Stimulated activated CD8-positive, alpha-beta memory T cell treated with anti-CD3 and anti-CD28 coated beads, Interleukin-15, amount 100 ng/mL, for 24 hours (primary cell): Measurements from ENCODE around the gene BCKDHB.
"Not testable (repeated sequence)": the region's sequence is repeated elsewhere in the genome, so short reads cannot be mapped to it uniquely, and the experiment has no call there.

Source experiments
- DNase-seq: peaks from one replicate; pipeline ENCODE4 v3.0.0-alpha.2; 2020; ENCODE audit warnings: low read depth

Gene BCKDHB

DNA sequence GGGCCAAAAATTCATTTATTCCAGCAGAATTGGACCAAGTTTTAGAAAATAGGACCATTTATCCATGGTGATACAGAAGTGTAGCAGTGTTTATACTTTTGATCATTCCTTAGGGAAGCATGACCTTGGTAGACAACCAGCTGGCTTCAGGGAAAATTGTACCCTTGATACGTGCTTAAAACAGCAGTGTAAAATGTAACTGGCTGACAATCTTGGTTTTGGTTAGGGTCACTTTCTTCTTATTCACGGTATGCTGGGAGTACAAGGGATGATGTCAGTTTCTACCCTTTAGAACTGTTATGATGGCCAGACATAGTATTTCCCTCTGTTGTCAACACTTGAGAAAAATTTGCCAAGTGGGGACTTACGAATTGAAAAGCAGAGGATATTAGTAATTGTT is 157.1 kb downstream of the BCKDHB start:
- no peak for DNase-seq

- DNase-seq: no peak
These were observed 162.6 kb downstream of the BCKDHB start for GRCh38 chr6:80268865-80269730.

GRCh38 chr6:80271074-80271473 is 164.6 kb downstream of the BCKDHB start:
- no peak for DNase-seq

DNA sequence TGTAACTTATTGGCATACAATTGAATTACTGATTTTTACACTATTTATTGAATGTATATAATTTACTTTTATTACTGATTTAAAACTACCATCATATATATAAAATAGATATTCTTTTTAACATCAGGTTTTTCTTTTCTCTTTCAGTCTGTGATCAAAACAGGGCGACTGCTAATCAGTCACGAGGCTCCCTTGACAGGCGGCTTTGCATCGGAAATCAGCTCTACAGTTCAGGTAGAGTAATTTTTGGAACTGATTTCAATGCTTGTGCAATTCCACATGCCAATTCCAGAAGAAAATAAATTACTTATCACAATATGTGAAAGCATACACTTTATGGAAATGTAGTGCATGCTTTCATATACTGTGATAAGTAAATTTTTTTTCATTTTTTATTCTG is 166.5 kb downstream of the BCKDHB start:
- DNase-seq: no peak

DNA sequence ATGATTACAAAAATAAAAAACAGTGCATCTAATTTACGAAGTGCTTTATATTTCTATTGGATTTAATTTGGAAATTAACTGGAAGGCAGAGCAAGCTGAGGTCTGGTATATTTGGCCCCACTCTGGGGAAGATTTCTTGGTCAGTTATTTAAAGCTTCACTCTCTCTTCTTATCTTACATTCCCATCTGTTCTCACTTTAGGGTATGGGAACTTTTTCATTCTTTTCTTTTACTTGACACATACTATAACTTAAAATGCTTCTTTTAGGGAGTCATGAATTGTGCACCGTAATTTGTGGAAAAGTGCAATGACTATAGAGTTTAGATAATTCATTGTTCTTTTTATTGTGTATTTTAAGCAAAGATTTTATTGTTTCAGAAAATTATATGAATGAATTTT is 170.4 kb downstream of the BCKDHB start:
- no peak for DNase-seq

GRCh38 chr6:80277501-80277900 is 171.0 kb downstream of the BCKDHB start:
- no peak for DNase-seq

DNA sequence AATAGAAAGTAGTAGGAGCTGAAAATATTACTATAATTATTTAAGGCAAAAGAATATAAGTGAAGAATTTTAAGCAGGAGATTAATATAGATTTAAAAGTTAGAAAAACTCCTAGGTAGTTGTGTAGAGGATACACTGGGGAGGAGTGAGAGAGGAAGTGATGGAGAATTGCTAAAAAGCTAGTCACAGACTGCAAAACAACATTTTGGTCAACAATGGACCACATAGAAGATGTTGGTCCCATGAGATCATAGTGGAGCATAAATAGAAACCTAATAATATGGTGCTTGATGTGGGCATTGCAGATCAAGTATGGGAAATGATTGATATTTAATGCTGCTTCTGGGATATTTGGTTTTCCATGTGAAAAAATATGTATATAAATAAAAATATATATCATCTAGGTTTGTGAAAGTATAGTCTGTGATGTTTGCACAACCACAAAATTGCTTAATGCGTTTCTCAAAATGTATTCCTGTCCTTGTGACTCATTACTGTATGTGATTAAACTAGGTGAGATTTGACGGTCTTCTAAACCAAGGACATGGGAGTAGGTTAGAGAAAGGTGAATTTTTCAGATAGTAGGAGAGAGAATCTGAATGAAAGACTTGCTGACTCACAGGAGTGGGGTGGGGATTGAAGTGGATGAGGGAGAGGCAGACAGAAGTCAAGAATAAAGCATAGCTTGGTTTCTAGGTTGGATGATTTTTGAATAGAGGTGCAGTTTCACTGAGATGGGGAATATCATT is 174.0 kb downstream of the BCKDHB start:
- DNase-seq: no peak

- no peak for DNase-seq
These were observed 176.6 kb downstream of the BCKDHB start for GRCh38 chr6:80282913-80283554.

- DNase-seq: no peak
These were observed 180.6 kb downstream of the BCKDHB start for GRCh38 chr6:80287112-80287511.

GRCh38 chr6:80287607-80288006 is 181.1 kb downstream of the BCKDHB start:
- DNase-seq: no peak

- DNase-seq: no peak
These were observed 183.3 kb downstream of the BCKDHB start for GRCh38 chr6:80289727-80290126.

GRCh38 chr6:80294531-80294930 is 188.1 kb downstream of the BCKDHB start:
- DNase-seq: not testable (repeated sequence)

DNA sequence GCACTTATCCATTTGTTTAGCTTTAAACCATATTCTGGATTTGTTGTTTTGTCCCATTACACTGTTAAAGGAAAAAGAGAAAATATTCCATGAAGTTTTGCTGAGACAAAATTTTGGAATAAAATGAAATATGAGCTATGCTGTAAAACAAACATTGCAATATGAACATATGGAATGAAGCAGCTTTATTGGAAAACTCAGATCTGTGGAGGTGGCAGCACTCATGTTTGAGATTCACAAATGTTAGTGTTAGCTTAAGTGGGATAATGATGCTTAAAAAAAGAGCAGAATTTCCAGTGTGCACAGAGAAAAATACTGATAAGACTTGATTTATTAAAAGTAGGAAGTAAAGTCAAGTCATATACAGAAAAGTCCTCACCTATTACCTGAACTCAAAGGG is 196.2 kb downstream of the BCKDHB start:
- no peak for DNase-seq

- DNase-seq: no peak
These were observed 197.5 kb downstream of the BCKDHB start for GRCh38 chr6:80304014-80304413.

- DNase-seq: no peak
These were observed 208.1 kb downstream of the BCKDHB start for GRCh38 chr6:80314531-80314930.

DNA sequence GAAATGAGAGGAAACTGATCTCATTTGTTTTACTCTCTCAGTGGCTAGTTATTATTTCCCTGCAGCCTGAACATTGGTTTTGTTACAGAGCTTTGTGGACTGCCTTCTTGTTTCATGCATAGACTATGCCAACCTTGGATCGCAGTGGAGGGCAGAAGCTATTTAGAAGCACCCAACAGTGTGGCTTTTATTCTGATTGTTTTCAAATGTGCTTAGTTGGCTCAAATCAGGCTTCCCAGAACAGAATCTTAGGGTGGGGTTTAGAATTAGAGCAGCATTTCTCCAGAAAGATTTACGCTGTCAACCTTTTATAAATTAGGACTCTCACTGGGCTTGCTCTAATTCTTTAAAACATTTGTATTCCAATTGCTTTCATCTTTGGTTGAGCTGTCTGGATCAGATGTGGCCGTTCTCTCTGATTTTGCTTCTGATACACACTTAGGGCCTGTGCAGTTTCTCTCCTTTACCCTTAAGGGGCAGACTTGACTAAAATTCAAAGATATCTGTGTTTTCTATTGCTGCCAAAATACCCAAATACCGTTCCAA is 210.3 kb downstream of the BCKDHB start:
- no peak for DNase-seq

GRCh38 chr6:80319196-80319595 is 212.7 kb downstream of the BCKDHB start:
- DNase-seq: no peak

- no peak for DNase-seq
These were observed 214.5 kb downstream of the BCKDHB start for GRCh38 chr6:80321011-80321410.

GRCh38 chr6:80325742-80326141 is 219.3 kb downstream of the BCKDHB start:
- DNase-seq: no peak

- no peak for DNase-seq
These were observed 222.2 kb downstream of the BCKDHB start for GRCh38 chr6:80328652-80329051.

DNA sequence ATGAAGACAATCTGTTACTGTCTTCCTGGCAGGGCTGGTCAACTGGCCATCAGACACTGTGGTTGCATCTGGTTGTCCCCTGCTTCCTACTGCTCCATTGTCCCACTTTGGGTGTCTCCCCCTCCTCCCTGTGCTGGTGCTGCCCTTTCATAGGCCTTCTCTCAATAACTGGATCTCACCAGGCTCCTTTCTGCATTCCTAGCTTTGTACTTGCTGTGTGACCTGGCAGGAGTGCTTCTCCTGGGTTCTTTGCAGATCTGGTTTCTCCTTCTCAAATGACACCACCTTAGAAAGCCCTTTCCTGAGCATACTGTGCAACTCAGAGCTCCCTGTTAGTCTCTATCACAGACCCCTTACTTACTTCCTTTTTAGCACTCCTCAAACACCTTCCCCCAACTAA is 223.0 kb downstream of the BCKDHB start:
- no peak for DNase-seq

GRCh38 chr6:80330961-80331360 is 224.5 kb downstream of the BCKDHB start:
- DNase-seq: no peak

- no peak for DNase-seq
These were observed 225.1 kb downstream of the BCKDHB start for GRCh38 chr6:80331522-80331921.
